GM06990 (cell line): ENCODE data around the gene HYDIN.

Experiments
- DNase-seq: peaks from one replicate; pipeline ENCODE4 v3.0.0-alpha.2; 2011; ENCODE audit not compliant: insufficient read length; ENCODE audit errors: extremely low read depth
- H3K27me3 ChIP-seq: replicated peaks from 2 replicates; pipeline ENCODE4 v1.6.0; 2011; ENCODE audit warnings: low read length; ENCODE audit not compliant: control insufficient read depth, insufficient read depth
- H3K36me3 ChIP-seq: 2 replicates; pipeline ENCODE4 v1.5.1; 2011; ENCODE audit warnings: low read length; ENCODE audit not compliant: control insufficient read depth, insufficient read depth
- H3K4me3 ChIP-seq: replicated peaks from 2 replicates; pipeline ENCODE4 v1.5.1; 2011; ENCODE audit warnings: low read depth, mild to moderate bottlenecking, control low read depth, low read length
- TF ChIP-seq, protein P1 (sequence below): IDR thresholded peaks from 2 replicates; pipeline ENCODE4 v1.5.1; 2011; ENCODE audit warnings: low read length, control low read depth, mild to moderate bottlenecking, inconsistent platforms; ENCODE audit not compliant: insufficient read depth, poor library complexity, severe bottlenecking

Gene HYDIN

GRCh38 chr16:71225145-71225544, 5.4 kb downstream of the HYDIN start:
- Histone ChIP-seq H3K36me3 (no peaks in the 10 kb centered on the region), H3K27me3 (no peaks in the 10 kb centered on the region), H3K4me3 (no peak overlapping the region)
- TF ChIP-seq, protein P1, sequence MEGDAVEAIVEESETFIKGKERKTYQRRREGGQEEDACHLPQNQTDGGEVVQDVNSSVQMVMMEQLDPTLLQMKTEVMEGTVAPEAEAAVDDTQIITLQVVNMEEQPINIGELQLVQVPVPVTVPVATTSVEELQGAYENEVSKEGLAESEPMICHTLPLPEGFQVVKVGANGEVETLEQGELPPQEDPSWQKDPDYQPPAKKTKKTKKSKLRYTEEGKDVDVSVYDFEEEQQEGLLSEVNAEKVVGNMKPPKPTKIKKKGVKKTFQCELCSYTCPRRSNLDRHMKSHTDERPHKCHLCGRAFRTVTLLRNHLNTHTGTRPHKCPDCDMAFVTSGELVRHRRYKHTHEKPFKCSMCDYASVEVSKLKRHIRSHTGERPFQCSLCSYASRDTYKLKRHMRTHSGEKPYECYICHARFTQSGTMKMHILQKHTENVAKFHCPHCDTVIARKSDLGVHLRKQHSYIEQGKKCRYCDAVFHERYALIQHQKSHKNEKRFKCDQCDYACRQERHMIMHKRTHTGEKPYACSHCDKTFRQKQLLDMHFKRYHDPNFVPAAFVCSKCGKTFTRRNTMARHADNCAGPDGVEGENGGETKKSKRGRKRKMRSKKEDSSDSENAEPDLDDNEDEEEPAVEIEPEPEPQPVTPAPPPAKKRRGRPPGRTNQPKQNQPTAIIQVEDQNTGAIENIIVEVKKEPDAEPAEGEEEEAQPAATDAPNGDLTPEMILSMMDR: no peak
- no peak for DNase-seq

DNA sequence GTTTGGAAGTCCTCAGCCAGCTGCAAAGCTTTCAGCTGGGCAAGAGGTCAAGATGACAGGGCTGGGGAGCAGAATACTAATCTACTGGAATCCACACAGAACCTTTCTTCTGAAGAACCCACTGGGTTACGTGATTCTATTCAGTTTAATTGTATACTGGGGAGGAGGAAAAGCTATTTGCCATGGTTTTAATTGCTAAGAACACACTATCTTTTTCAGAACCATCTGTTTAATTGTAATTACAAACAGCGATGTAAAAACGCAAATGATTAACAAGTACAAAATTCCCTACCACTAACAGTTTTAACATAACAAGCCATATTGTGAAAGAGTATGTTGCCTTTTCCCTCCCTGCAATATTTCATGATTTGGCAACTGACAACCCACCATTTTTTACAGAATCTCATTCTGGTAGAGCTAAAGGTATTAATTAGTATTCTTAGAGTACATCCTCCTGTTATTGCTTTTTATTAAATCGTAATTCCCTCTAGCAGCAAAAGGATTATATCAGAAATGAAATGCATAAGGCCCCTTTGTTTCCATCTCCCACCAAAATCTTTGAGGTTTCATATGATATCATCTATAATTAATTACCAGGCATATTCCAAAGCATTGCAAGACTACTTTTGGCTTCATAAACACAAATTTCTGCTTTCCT, 12.1 kb downstream of the HYDIN start:
- Histone ChIP-seq H3K36me3 (no peaks in the 10 kb centered on the region), H3K27me3 (no peaks in the 10 kb centered on the region), H3K4me3 (no peak overlapping the region)
- TF ChIP-seq, protein P1: no peak
- no peak for DNase-seq

GRCh38 chr16:71217506-71217905, 13.0 kb downstream of the HYDIN start:
- H3K27me3 ChIP-seq: no peaks in the 10 kb centered on the region
- no peak overlapping the region for H3K4me3 ChIP-seq
- DNase-seq: no peak
- TF ChIP-seq, protein P1: no peak
- no peaks in the 10 kb centered on the region for H3K36me3 ChIP-seq

DNA sequence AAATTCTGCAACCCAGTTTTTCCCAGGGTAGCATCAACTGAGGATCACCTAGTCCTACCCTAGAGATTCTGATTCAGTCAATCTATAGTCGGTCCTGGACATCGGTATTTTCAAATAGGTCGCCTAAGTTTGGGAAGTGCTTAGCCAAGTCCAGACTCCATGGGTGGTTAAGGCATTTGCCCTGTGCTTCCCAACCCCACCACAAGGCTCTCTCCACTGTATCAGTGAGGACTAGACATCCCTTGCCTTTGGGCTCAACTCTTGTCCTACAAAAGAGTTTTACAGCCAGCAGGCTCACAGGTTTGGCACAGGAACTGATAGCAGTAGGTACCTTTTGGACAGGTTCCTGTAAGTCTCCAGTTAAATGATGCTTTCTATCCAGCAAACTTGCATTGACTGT, 13.8 kb downstream of the HYDIN start:
- DNase-seq: no peak
- no peaks in the 10 kb centered on the region for H3K27me3 ChIP-seq
- no peak overlapping the region for H3K4me3 ChIP-seq
- TF ChIP-seq, protein P1: no peak
- no peaks in the 10 kb centered on the region for H3K36me3 ChIP-seq

- H3K4me3 ChIP-seq: no peak overlapping the region
- H3K36me3 ChIP-seq: no peaks in the 10 kb centered on the region
- H3K27me3 ChIP-seq: no peaks in the 10 kb centered on the region
- no peak for DNase-seq
- TF ChIP-seq, protein P1: peak; percentile 35
Observed at GRCh38 chr16:71214746-71215381, 15.7 kb downstream of the HYDIN start.
